ENCODE measurements around the gene NFKBIL1.

NFKBIL1 gene

DNA sequence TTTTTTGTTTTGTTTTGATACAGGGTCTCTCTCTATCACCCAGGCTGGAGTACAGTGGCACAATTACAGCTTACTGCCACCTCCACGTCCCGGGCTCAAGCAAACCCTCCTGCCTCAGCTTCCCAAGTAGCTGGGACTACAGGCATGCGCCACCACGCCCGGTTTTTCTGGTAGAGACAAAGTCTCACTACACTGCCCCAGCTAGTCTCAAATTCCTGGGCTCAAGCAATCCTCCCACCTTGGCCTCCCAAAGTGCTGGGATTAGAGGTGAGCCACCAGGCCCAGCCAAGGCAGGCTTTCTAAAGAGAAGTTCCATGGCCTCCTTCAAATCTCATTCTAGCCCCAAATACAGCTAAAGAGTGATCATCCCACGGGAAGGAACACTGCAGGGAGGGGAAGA lies 13.4 kb upstream of the NFKBIL1 start:
- no peak for DNase-seq (ENCODE audit: low read depth in 2 of 3, low spot score in 1 of 3)

DNA sequence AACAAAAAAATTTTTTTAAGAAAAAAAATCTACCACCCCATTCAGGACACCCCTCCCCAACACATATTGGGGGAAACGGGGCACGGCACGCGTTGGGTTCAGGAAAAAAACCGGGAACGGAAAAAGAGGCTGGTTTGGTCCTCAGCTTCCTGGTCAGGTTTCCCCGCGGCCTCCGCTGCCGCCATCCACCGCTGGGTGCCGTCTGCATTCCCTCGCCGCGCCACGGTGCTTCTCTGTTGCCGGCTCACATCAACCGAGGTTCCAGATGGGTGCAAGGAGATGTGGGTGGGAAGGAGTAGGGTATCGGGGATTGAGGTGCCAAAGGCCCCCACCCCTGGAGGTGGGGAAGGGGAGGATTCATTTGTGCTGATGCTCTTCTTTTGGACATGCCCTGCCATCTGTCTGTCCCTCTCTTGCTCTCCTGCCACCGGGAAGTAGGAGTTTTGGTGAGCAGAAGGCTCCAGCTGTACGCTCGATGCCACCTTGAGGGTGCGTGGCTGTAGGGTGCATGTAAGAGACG lies 12.8 kb upstream of the NFKBIL1 start:
- no peak for DNase-seq (ENCODE audit: low read depth in 2 of 3, low spot score in 1 of 3)

GRCh38 chr6:31535538-31536324 lies 11.7 kb upstream of the NFKBIL1 start:
- DNase-seq (ENCODE audit: low read depth in 2 of 3, low spot score in 1 of 3) = no peak

- DNase-seq (ENCODE audit: low read depth in 2 of 3, low spot score in 1 of 3) = no peak
Measured at GRCh38 chr6:31538805-31539400, 8.5 kb upstream of the NFKBIL1 start.

DNA sequence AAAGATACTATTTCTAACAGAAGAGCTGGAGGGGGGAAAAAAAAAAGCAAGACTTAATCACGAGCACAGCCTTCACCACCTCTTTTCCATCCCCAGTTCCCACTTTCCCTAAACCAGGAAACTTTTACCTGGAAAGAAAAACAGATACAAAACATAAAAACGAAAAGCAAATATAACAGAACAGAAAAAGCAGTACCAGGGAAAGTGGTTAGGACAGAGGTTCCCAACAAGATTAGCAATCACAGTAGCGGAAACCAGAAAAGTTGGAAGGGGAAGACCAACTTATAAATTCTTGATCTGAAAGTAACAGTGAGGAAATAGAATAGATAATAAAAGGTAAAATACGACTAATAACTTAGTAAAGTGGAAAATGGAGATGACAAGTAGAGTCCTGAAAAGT lies 6.8 kb upstream of the NFKBIL1 start:
- DNase-seq (ENCODE audit: low read depth in 2 of 3, low spot score in 1 of 3) = no peak

DNA sequence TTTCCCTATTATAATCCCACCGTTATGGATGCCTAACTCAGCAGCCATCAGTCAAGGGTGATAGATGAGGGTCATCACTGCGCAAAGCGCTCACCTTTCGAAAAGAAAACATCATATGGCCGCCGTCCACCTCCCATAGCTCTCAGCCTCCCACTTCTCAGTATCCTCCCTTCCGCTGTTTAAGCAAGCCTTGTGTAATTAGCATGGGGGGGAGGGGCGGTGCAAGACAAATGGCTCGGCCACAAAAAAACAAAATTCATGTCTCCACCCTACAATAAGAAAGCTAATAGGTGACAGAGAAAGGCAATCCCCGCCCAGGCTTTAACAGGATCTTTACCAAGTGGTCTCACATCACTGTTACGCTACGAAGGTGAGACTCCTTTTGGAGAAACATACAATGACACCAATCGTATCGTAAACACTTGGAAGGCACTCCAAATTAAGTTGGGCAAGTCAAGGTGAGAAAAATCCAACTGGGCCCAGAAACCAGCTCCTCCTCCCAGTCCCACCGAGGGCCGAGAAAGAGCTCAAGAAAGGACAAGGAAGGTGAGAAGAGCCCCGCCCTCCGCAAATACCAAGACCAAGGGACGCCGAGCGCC lies 6.2 kb upstream of the NFKBIL1 start:
- peak; percentile 40 to 54 (median 52) for DNase-seq (ENCODE audit: low read depth in 2 of 3, low spot score in 1 of 3)

- DNase-seq (ENCODE audit: low read depth in 2 of 3, low spot score in 1 of 3) = peak; percentile 86 to 92 (median 89)
Measured at GRCh38 chr6:31541658-31542521, 5.5 kb upstream of the NFKBIL1 start, which contains the start of gene DDX39B. Gene DDX39B, minus strand, starts transcription at chr6:31542003. Its CDS starts 1,471 bp downstream, at chr6:31540532.

DNA sequence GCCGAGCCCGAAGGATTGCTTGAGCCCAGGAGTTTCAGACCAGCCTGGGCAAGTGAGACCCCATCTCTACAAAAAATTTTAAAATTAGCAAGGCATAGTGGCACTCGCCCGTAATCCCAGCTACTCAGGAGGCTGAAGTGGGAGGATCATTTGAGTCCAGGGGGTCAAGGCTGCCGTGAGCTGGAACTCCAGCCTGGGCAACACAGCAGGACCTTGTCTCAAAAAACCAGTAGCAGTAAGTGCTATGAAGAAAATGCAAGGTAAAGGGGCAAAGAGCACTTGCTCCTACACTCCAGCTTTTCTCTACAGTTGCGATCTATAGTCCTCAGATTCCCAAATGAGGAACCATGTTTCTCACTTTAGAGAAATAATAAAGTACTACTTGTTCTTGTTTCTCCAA lies 3.8 kb upstream of the NFKBIL1 start:
- no peak for DNase-seq (ENCODE audit: low read depth in 2 of 3, low spot score in 1 of 3)

GRCh38 chr6:31544676-31545075 lies 2.7 kb upstream of the NFKBIL1 start:
- no peak for DNase-seq (ENCODE audit: low read depth in 2 of 3, low spot score in 1 of 3)

DNA sequence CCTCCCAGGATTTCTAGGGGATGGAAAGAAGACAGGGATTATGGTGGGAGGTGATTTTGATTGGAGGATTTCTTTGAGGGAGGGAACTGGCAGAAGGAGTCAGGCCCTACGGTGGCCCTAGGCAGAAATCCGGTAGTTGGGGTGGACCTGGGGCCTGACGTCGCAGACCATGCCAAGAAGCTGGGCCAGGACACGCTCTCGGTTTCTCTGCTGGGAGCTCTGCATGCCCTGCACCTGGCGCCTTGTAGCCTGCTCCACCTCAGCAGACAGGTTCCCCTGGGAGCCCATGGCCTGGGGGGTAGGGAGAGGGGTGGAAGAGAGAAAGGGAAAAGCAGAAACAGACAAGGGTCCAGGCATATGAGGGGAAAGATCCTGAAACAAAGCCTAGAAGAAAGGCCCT lies 2.1 kb upstream of the NFKBIL1 start:
- DNase-seq (ENCODE audit: low read depth in 2 of 3, low spot score in 1 of 3) = no peak

DNA sequence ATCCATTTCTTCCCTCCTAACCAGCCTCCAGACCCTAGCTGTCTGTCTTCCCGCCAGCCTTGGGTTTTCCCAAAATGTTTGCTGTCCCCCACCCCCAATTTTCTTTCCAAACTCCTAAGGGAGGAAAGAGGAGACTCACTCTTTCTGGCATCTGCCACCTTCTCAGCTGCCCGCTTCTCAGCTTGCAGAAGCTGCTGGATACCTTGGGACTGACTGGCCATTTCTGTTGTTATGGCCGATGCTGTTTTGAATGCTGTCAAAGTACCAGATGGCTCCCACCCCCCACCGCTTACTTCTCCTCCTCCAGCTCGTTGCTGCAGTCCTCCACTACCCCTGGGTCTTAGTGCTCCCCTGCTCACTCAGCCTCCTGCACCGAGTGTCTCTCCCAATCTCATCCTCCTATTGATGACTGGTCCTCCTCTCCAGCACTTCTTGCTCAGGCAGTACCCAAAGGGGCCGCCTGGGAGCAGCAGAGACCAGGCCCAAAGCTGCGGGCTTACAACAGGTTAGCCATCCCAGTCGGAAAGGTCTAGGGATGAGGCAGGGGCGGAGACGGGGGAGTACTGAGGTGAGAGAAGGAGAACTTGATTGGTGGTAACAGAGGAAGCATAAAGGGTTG lies 960 bp upstream of the NFKBIL1 start, which contains the start of gene ATP6V1G2:
Gene ATP6V1G2 (minus strand): TSS at position 270 of the 619 bp plus-strand sequence. CDS start 49 bp downstream, at position 221.
- DNase-seq (ENCODE audit: low read depth in 2 of 3, low spot score in 1 of 3) = peak; percentile 84 to 94 (median 91)

DNA sequence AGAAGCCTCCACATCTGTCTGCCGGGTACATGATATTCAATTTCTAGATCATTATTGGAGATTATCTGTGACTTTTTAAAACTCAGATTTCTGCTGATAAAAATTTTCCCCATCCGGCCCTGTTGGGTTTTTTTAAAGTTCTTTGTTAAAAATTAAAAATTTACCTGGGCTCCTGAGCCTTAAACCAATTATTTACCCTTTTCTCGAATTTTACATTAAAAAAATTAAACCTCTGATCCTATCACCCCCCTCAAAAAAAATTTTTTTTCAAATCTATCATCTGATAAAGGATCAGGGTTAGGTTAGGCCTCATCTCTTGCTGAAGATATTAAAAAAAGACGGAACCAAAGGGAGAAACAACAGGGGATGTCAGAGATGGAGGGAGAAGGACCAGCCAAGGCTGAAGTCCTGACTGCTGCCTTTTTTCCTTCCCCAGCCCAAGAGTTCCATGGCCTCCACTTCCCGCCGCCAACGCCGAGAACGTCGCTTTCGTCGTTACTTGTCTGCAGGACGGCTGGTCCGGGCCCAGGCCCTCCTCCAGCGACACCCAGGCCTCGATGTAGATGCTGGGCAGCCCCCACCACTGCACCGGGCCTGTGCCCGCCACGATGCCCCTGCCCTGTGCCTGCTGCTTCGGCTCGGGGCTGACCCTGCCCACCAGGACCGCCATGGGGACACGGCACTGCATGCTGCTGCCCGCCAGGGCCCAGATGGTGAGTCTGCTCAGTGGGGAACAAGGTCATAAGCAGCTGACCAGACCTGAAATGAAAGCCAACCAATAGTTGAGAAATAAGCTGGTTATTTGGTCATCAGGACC lies 527 bp downstream of the NFKBIL1 start:
- DNase-seq (ENCODE audit: low read depth in 2 of 3, low spot score in 1 of 3) = no peak

DNA sequence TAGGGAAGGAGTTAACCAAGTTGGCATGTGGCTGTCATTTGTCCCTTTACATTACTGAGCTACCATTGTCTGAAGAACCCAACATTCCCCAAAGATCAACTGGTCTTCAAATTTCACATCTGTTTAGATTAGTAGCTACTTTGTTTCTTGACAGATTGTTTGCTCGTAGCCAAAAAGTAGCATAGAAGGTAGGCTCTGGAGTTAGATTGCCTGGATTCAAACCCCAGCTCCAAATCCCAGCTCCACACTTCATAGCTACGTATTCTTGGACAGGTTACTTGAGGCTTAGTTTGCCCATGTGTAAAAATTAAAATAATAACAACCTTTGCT lies 1.1 kb downstream of the NFKBIL1 start:
- no peak for DNase-seq (ENCODE audit: low read depth in 2 of 3, low spot score in 1 of 3)

DNA sequence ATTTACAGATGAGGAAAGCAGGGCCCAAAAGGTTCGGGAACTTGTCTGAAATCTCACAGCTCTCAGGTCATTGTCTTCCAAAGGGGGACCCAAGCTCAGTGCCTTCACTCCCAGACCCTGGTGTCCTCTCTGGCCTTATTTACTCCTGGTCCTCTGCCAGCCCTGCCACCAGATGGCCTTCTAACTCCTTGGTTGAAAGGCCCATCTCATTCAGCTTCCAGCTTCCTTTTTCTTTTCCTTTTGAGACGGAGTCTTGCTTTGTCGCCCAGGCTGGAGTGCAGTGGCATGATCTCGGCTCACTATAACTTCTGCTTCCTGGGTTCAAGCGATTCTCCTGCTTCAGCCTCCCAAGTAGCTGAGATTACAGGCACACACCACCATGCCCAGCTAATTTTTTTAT lies 4.0 kb downstream of the NFKBIL1 start:
- DNase-seq (ENCODE audit: low read depth in 2 of 3, low spot score in 1 of 3) = peak in 1 of 3 donors; percentile 44

- no peak for DNase-seq (ENCODE audit: low read depth in 2 of 3, low spot score in 1 of 3)
Measured at GRCh38 chr6:31556307-31556706, 8.9 kb downstream of the NFKBIL1 start.

DNA sequence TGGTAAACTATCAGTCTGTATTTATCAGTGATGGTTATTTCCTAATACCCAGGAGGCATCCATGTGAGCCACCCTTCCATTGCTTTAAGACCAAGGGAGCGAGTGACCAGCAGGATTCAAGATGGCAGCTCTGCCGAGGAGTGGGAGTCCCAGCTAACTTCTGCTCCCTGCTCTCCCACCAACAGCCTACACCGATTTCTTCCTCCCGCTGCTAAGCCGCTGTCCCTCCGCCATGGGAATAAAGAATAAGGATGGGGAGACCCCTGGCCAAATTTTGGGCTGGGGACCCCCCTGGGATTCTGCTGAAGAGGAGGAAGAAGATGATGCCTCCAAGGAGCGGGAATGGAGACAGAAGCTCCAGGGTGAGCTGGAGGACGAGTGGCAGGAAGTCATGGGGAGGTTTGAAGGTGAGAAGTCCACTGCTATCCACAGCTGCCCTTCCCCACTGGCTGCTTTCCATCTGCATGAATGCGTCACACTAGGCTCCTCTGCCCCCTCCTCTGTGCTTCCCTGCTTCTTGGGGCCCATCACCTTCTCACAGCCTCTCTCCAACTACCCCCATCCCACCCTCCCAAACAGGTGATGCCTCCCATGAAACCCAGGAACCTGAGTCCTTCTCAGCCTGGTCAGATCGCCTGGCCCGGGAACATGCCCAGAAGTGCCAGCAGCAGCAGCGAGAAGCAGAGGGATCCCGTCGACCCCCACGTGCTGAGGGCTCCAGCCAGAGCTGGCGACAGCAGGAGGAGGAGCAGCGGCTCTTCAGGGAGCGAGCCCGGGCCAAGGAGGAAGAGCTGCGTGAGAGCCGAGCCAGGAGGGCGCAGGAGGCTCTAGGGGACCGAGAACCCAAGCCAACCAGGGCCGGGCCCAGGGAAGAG lies 10.3 kb downstream of the NFKBIL1 start:
- DNase-seq (ENCODE audit: low read depth in 2 of 3, low spot score in 1 of 3) = no peak

GRCh38 chr6:31558318-31558625 lies 10.9 kb downstream of the NFKBIL1 start:
- DNase-seq (ENCODE audit: low read depth in 2 of 3, low spot score in 1 of 3) = no peak

DNA sequence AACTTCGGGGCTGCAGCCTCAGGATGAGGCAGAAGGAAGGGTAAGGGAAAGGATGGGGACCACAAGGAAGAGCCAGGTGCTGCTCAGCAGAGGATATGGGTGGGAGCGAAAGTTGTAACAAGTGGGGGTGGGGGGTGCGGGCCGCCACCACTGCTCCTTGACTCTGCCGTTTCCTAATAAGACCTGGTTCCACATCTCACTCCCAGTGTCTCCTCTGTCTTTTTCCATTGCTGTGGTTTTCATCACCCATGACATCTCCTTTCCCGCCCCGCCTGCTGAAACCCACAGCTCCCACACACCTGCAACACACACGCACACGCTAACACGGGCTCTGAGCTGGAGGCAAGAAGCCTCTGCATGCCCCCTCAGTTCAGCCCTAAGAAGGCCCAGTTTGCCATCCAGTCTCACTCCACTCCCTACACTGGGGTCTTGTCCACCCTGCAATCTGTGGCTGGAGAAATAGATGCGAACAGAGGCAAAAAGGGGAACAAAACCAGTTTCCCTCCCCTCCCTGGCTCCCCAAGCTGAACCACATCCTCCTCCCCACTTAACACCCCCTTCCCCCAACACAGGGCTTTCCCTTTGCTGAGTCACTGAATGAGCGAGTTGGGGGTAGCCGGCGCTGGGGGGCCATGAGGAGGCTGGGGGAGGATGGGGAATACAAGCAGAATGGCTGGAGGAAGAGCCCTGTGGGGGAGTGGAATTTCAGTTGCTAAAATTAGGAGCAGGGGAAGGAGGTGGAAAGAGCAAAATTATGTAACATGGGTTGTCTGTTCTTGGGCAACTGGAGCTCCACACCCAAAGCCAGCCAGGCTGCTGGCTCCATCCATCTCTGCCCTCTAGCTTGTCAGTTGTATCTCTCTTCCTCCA lies 11.5 kb downstream of the NFKBIL1 start:
- peak in 2 of 3 donors; percentile 68 to 70 for DNase-seq (ENCODE audit: low read depth in 2 of 3, low spot score in 1 of 3)

All from stimulated activated CD4-positive, alpha-beta T cell treated with anti-CD3 and anti-CD28 coated beads, Interleukin-12 subunit alpha, Interleukin-12 subunit beta, amount 100 ng/mL, for 48 hours (primary cell).